HepG2 (cell line): Measurements from ENCODE around the gene CYSRT1. TPM values are rescaled to one million over a fixed set of nuclear protein-coding genes. Genes with fewer than 3 reads are reported as not detected.
"Not testable (repeated sequence)": the region's sequence is repeated elsewhere in the genome, so short reads cannot be mapped to it uniquely, and the experiment has no call there.

Experiments
- ATAC-seq: fragments of 200-7000 bp; cut with Tn5 transposase; 3 replicates; pipeline ENCODE4 v1.9.1; 2020; ENCODE audit warnings: mild to moderate bottlenecking, moderate library complexity
- BruUV-seq: library from RNA; stranded (reverse); fragments of 400-500 nt; replicated peaks from 2 replicates; lab custom pipeline; 2021; lab: Mats Ljungman, UMichigan
- CTCF ChIA-PET: fragments of 300-600 bp; formaldehyde crosslinking; extraction: SDS; loops from one replicate; lab custom pipeline; 2021; ENCODE audit warnings: low total read pairs, inconsistent platforms, low intra/inter-chr PET ratio; lab: Yijun Ruan, JAX
- POLR2A ChIA-PET: fragments of 350-600 bp; sonication (Branson Sonifier 250); formaldehyde crosslinking; loops from one replicate; lab custom pipeline; 2020; ENCODE audit warnings: antibody characterized with exemption, inconsistent platforms; lab: Yijun Ruan, JAX
- DNase-seq: peaks from one replicate; pipeline ENCODE4 v3.0.0-alpha.2; 2015; ENCODE audit warnings: low spot score
- FAIRE-seq: peaks from 3 replicates; lab custom pipeline; 2011; peaks lifted over from hg19 to GRCh38; lab: Jason Lieb, UNC
- H2AFZ ChIP-seq: one replicate; pipeline ENCODE4 v1.6.1; 2011; ENCODE audit warnings: low read length, inconsistent platforms
- H3K27ac ChIP-seq: fragments of 300-600 bp; 3 replicates; pipeline ENCODE4 v1.8.0; 2011; ENCODE audit warnings: mixed run types, mild to moderate bottlenecking, mixed read lengths, low read length, inconsistent platforms; ENCODE audit not compliant: insufficient read depth; ENCODE audit errors: extremely low read length
- H3K27me3 ChIP-seq, 2 experiments: fragments of 200-600 bp in 1 of 2; 2 replicates in 1 of 2; 3 replicates in 1 of 2; pipeline versions ENCODE4 v1.6.0 to v1.8.0; 2011; ENCODE audit warnings: low read length in 2 of 2, mild to moderate bottlenecking in 2 of 2, moderate library complexity in 2 of 2, inconsistent platforms in 1 of 2; ENCODE audit not compliant: insufficient read depth in 2 of 2, control insufficient read depth in 1 of 2
- H3K36me3 ChIP-seq, 2 experiments: fragments of 200-600 bp in 1 of 2; replicated peaks in 1 of 2; 2 replicates in 1 of 2; 3 replicates in 1 of 2; pipeline versions ENCODE4 v1.5.1 to v1.8.0; 2011; ENCODE audit warnings: low read length in 2 of 2, inconsistent platforms in 1 of 2; ENCODE audit not compliant: insufficient read depth in 2 of 2, control insufficient read depth in 1 of 2
- H3K4me1 ChIP-seq: 2 replicates; pipeline ENCODE4 v1.5.1; 2012; ENCODE audit warnings: low read length, inconsistent platforms; ENCODE audit not compliant: insufficient read depth
- H3K4me2 ChIP-seq: 2 replicates; pipeline ENCODE4 v1.6.0; 2011; ENCODE audit warnings: low read depth, low read length, inconsistent platforms
- H3K4me3 ChIP-seq, 3 experiments: fragments of 200-600 bp in 1 of 3; sonication (generic), shearing (Covaris generic) in 1 of 3; replicated peaks in 1 of 3; 2 replicates each; pipeline ENCODE4 v1.5.1; 2011 to 2016; ENCODE audit warnings: low read length in 3 of 3, inconsistent platforms in 2 of 3, low read depth in 2 of 3, mild to moderate bottlenecking in 2 of 3, control low read depth in 1 of 3, mixed read lengths in 1 of 3; ENCODE audit not compliant: insufficient read depth in 1 of 3
- H3K79me2 ChIP-seq: one replicate; pipeline ENCODE4 v1.6.1; 2011; ENCODE audit warnings: low read length, inconsistent platforms; ENCODE audit not compliant: insufficient read depth
- H3K9ac ChIP-seq: 2 replicates; pipeline ENCODE4 v1.6.0; 2011; ENCODE audit warnings: mild to moderate bottlenecking, low read depth, low read length, inconsistent platforms; ENCODE audit not compliant: insufficient read depth
- H3K9me3 ChIP-seq: 2 replicates; pipeline ENCODE4 v1.5.1; 2012; ENCODE audit warnings: mild to moderate bottlenecking, low read length
- H4K20me1 ChIP-seq: 2 replicates; pipeline ENCODE4 v1.6.0; 2011; ENCODE audit warnings: inconsistent platforms, mild to moderate bottlenecking, low read length, moderate library complexity; ENCODE audit not compliant: insufficient read depth
- HNRNPL ChIP-seq: fragments of 200-400 bp; formaldehyde crosslinking; IDR thresholded peaks from 2 replicates; pipeline ENCODE4 v1.6.1; 2017; ENCODE audit warnings: mild to moderate bottlenecking, low read depth, low read length
- HOXA3 ChIP-seq: sonication (generic); formaldehyde crosslinking; IDR thresholded peaks from 2 replicates; pipeline ENCODE4 v1.5.0; 2020; ENCODE audit warnings: missing genetic modification reagents
- MED1 ChIP-seq: sonication (generic); formaldehyde crosslinking; IDR thresholded peaks from 2 replicates; pipeline ENCODE4 v1.4.0; 2020; ENCODE audit warnings: missing genetic modification reagents
- RBFOX2 ChIP-seq: fragments of 200-400 bp; formaldehyde crosslinking; IDR thresholded peaks from 2 replicates; pipeline ENCODE4 v1.6.1; 2017; ENCODE audit warnings: low read depth, mild to moderate bottlenecking, low read length
- ZFP90 ChIP-seq: sonication (generic); formaldehyde crosslinking; IDR thresholded peaks from 2 replicates; pipeline ENCODE4 v1.8.0; 2022; ENCODE audit warnings: missing genetic modification reagents, mild to moderate bottlenecking, inconsistent platforms, borderline replicate concordance
- ZSCAN21 ChIP-seq: sonication (generic); formaldehyde crosslinking; IDR thresholded peaks from 2 replicates; pipeline ENCODE4 v1.8.0; 2022; ENCODE audit warnings: mild to moderate bottlenecking, missing genetic modification reagents, moderate library complexity, borderline replicate concordance
- WGBS: methylation state at CpG from one replicate; pipeline ENCODE4 v1.1.6; 2017; ENCODE audit warnings: low lambda C conversion rate; 5-methylcytosine and 5-hydroxymethylcytosine counted together
- in situ Hi-C: cut with HindIII; loops from 2 replicates; pipeline ENCODE4 v1.10.0; 2017; ENCODE audit warnings: low pct_unique_long_range_greater_than_20kb; ENCODE audit not compliant: extremely low pct_ligation_motif_present
- intact Hi-C: fragments of 100-400 bp; cut with micrococcal nuclease; formaldehyde crosslinking; loops from one replicate; pipeline ENCODE4 v1.10.0; 2022; ENCODE audit not compliant: unreplicated experiment
- polyA plus RNA-seq, 8 experiments: library from polyadenylated mRNA; depleted of rRNA in 3 of 8; stranded (reverse) in 7 of 8; unstranded in 1 of 8; fragments of >200 nt; fragmentation: Illumina TruSeq in 4 of 8; extraction: Trizol in 4 of 8; gene quantifications; 2 replicates each; pipeline versions ENCODE4 v1.2.1 to v1.2.3, GENCODE V29; 2011 to 2016; ENCODE audit warnings: low read depth in 4 of 8, missing spikeins in 1 of 8, mixed read lengths in 1 of 8; ENCODE audit not compliant: insufficient read depth in 1 of 8
- total RNA-seq, 5 experiments: library from RNA; depleted of rRNA; stranded (reverse); fragments of >200 nt; fragmentation: Illumina TruSeq; extraction: Trizol; gene quantifications; 2 replicates each; pipeline ENCODE4 v1.2.3, GENCODE V29; 2016; ENCODE audit warnings: low read depth in 1 of 5
- TF ChIP-seq, protein P1 (sequence below): sonication (generic); formaldehyde crosslinking; IDR thresholded peaks from 2 replicates; pipeline ENCODE4 v1.5.1; 2020; ENCODE audit warnings: mild to moderate bottlenecking, missing genetic modification reagents, moderate library complexity

The CYSRT1 gene
- total and polyA plus RNA-seq, 2 of the 13 experiments (the other 11 are each of a cell fraction or from before 2014, with no cell fraction given): 1.5 to 2.1 TPM

- H3K27me3 ChIP-seq, H3K9ac ChIP-seq, ATAC-seq, intact Hi-C loops, in situ Hi-C loops, DNase-seq, CTCF ChIA-PET, H2AFZ ChIP-seq, H3K27ac ChIP-seq, H3K9me3 ChIP-seq, BruUV-seq, FAIRE-seq: not testable (repeated sequence)
- Histone ChIP-seq H3K4me2 (peak overlapping the region; percentile 99; the same call in 1 of the 2 replicates), H4K20me1 (peaks cover 27% of the 10 kb centered on the region), H3K4me1 (peaks cover 64% of the 10 kb centered on the region), H3K36me3 (peaks cover 4 to 19% of the 10 kb centered on the region in 2 experiments; a peak in 4 of 5 replicates), H3K79me2 (peaks cover 33% of the 10 kb centered on the region), H3K4me3 (peak overlapping the region in 1 of 3 experiments; percentile 94; a peak in 3 of 6 replicates)
- POLR2A ChIA-PET: interaction anchor here (0.6 to 7.7 kb wide), 11 partner anchors 9 to 176 kb away, joined by 3 to 317 read pairs (median 6); partner anchors contain the start of genes NELFB, SAPCD2, STPG3 and TOR4A
- TF ChIP-seq HNRNPL: 0 out of 2 replicates have a peak, but pooled peaks have one; percentile 4
- 0 out of 2 replicates have a peak, but pooled peaks have one; percentile 7 for TF ChIP-seq HOXA3
- TF ChIP-seq, protein P1, sequence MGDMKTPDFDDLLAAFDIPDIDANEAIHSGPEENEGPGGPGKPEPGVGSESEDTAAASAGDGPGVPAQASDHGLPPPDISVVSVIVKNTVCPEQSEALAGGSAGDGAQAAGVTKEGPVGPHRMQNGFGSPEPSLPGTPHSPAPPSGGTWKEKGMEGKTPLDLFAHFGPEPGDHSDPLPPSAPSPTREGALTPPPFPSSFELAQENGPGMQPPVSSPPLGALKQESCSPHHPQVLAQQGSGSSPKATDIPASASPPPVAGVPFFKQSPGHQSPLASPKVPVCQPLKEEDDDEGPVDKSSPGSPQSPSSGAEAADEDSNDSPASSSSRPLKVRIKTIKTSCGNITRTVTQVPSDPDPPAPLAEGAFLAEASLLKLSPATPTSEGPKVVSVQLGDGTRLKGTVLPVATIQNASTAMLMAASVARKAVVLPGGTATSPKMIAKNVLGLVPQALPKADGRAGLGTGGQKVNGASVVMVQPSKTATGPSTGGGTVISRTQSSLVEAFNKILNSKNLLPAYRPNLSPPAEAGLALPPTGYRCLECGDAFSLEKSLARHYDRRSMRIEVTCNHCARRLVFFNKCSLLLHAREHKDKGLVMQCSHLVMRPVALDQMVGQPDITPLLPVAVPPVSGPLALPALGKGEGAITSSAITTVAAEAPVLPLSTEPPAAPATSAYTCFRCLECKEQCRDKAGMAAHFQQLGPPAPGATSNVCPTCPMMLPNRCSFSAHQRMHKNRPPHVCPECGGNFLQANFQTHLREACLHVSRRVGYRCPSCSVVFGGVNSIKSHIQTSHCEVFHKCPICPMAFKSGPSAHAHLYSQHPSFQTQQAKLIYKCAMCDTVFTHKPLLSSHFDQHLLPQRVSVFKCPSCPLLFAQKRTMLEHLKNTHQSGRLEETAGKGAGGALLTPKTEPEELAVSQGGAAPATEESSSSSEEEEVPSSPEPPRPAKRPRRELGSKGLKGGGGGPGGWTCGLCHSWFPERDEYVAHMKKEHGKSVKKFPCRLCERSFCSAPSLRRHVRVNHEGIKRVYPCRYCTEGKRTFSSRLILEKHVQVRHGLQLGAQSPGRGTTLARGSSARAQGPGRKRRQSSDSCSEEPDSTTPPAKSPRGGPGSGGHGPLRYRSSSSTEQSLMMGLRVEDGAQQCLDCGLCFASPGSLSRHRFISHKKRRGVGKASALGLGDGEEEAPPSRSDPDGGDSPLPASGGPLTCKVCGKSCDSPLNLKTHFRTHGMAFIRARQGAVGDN: peak; percentile 2; the same call in 1 of the 2 replicates
- TF ChIP-seq MED1: 0 out of 2 replicates have a peak, but pooled peaks have one; percentile 7
- TF ChIP-seq ZSCAN21 (CRISPR knock-in tag): 0 out of 2 replicates have a peak, but pooled peaks have one; percentile 2
- TF ChIP-seq RBFOX2: peak; percentile 48
- TF ChIP-seq ZFP90 (CRISPR knock-in tag): 0 out of 2 replicates have a peak, but pooled peaks have one; percentile 2
- 98% methylated on average over 17 of the region's 18 CpGs for WGBS
These were observed 18.3 kb downstream of the CYSRT1 start for GRCh38 chr9:137243266-137243625.
